Measurements from ENCODE around the gene CRTC1.

CRTC1 gene, protein sequence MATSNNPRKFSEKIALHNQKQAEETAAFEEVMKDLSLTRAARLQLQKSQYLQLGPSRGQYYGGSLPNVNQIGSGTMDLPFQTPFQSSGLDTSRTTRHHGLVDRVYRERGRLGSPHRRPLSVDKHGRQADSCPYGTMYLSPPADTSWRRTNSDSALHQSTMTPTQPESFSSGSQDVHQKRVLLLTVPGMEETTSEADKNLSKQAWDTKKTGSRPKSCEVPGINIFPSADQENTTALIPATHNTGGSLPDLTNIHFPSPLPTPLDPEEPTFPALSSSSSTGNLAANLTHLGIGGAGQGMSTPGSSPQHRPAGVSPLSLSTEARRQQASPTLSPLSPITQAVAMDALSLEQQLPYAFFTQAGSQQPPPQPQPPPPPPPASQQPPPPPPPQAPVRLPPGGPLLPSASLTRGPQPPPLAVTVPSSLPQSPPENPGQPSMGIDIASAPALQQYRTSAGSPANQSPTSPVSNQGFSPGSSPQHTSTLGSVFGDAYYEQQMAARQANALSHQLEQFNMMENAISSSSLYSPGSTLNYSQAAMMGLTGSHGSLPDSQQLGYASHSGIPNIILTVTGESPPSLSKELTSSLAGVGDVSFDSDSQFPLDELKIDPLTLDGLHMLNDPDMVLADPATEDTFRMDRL

DNA sequence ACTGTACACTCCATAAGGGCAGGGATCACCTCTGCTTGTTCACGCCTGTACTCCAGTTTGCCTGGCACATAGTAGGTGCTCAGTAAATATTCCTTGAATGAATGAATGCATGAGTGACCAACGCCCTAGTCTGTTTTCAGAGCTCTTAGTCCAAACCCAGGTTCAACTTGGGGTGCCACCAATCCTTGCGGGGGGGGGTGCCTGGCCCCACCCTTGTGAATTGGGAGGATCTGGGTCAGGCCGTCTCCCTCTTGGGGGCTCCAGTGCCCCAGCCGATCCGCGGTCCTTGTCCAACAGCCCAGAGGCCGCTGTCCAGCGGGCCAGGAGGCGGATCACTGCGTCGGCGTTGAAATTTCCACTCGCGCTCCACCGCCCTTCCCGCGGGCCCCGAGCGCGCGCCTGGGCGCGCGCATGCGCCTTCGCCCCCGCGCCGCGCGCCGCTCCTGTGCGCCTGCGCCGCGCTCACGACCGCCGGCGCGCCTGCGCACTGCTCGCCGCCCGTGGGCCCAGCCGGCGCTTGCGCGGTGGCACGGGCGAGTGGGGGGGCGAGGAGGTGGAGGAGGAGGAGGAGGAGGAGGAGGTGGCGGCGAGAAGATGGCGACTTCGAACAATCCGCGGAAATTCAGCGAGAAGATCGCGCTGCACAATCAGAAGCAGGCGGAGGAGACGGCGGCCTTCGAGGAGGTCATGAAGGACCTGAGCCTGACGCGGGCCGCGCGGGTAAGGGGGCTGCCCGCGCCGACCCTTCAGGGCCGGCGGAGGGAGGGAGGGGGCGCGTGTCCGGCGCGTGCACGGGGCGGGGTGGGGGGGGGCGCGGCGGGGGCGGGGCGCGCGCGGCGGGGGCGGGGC lies at the start of gene CRTC1:
CRTC1 (plus strand) TSS at position 572 of the 849 bp plus-strand sequence; CDS start at position 595, 23 bp downstream.
- ChIA-PET POLR2A (ENCODE audit: low non-redundant PET) (no interaction called here), CTCF (interaction anchor here (0.6 kb wide), 2 partner anchors 254 to 465 kb away, joined by 3 to 4 read pairs; no protein-coding TSS in a partner anchor)
- H3K27ac ChIP-seq = peak within 1 kb of the TSS; percentile 83
- peak; percentile 98 for DNase-seq (ENCODE audit: low spot score)
- TF ChIP-seq, protein P1, sequence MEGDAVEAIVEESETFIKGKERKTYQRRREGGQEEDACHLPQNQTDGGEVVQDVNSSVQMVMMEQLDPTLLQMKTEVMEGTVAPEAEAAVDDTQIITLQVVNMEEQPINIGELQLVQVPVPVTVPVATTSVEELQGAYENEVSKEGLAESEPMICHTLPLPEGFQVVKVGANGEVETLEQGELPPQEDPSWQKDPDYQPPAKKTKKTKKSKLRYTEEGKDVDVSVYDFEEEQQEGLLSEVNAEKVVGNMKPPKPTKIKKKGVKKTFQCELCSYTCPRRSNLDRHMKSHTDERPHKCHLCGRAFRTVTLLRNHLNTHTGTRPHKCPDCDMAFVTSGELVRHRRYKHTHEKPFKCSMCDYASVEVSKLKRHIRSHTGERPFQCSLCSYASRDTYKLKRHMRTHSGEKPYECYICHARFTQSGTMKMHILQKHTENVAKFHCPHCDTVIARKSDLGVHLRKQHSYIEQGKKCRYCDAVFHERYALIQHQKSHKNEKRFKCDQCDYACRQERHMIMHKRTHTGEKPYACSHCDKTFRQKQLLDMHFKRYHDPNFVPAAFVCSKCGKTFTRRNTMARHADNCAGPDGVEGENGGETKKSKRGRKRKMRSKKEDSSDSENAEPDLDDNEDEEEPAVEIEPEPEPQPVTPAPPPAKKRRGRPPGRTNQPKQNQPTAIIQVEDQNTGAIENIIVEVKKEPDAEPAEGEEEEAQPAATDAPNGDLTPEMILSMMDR (conservative IDR thresholded peaks at IDR 0.05; ENCODE audit: low read depth) = no peak

DNA sequence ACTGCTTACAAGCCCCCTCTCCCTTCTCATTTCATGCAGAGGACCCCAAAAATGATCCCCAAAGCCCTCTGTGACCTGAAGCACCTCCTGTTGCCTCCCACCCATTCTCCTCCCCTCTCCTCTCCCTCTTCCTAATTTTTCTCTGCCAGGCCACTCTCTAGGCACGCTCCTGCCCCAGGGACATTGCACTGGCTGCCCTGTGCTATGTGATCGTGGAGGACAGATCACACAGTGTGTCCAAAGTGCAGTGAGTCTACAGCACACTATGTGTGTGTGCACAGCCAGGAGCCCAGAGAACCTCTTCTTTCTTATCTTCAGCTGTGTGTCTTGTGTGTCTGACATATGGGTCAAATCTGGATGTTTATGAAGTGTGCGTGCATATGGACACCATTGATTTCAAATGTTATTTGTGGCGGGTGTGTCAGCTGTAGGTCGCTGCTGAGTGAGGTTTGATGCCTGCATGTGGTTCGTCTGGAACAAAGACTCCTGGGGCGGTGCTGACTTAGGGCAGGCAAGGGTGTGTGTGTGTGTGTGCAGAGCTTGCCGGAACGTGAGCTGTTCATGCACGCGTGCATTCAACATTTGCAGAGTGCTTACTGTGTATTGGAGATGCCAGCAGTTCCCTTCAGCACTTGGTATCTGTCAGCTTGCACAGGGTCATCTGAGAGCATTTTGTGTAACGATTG lies 48.7 kb upstream of the CRTC1 start:
- TF ChIP-seq, protein P1 (conservative IDR thresholded peaks at IDR 0.05; ENCODE audit: low read depth) = no peak
- H3K27ac ChIP-seq = peak overlapping the region; percentile 84
- no peak for DNase-seq (ENCODE audit: low spot score)
- ChIA-PET POLR2A (ENCODE audit: low non-redundant PET) (interaction anchor here (0.6 kb wide), 1 partner anchor 103 kb away, joined by 4 read pairs; no protein-coding TSS in a partner anchor), CTCF (interaction anchor here (0.6 to 0.8 kb wide), 3 partner anchors 9 to 209 kb away, joined by 3 read pairs; no protein-coding TSS in a partner anchor)

DNA sequence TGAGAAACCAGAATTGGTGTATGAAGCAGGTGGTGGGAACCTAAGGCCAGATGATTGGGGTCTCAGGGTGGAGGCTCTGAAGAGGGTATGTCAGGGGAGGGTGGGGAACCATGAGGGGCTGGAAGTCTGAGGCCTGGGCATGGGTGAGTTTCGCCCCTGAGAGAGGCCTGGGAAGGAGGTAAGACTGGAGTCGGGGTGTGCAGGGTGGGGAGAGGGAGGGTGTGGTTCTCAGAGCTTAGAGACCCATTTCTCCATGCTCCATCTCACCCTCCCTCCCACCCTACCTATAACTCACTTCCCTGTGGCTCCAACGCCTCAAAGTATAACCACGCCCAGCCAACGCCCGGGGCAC lies 47.7 kb upstream of the CRTC1 start:
- ChIA-PET POLR2A (ENCODE audit: low non-redundant PET) (no interaction called here), CTCF (interaction anchor here (0.6 kb wide), 1 partner anchor 186 kb away, joined by 3 read pairs; no protein-coding TSS in a partner anchor)
- H3K27ac ChIP-seq = peak overlapping the region; percentile 84
- TF ChIP-seq, protein P1 (conservative IDR thresholded peaks at IDR 0.05; ENCODE audit: low read depth) = no peak
- no peak for DNase-seq (ENCODE audit: low spot score)

DNA sequence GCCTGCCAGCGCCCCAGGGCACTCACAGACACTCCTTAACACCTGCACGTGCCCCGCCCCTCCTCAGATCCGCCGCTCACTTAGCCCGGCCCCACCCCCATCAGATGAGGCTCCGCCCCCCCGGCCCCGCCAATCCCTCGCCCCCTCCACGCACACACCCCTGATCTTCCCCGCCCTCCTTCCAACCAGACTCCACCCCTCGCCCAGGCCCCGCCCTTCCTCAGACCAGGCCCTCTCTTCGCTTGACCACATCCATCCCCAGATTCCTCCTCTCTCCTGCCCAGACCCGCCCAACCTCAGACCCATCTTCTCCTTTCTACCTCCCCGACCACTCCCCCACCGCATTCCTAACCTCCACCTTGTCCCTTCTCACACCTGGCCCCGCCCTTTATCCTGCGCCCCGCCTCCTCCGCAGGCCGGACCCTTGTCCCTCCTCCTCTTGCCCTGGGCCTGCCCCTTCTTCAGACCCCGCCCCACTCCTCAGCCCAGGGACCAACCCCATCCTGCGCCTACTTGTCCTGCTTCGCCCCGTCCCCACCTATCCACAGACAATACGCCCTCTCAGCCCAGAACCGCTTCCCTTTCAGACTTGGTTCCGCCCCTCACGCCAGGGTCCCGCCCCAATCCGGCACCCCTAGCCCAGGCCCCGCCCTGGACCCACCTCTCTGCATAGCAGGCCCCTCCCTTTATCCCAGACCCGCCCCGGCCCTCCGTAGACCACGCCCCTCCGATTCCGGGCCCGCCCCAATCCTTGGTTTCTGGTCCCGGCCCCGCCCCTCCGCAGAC lies 47.1 kb upstream of the CRTC1 start:
- H3K27ac ChIP-seq = peak overlapping the region; percentile 84
- CTCF ChIA-PET = interaction anchor here (0.6 kb wide), 1 partner anchor 186 kb away, joined by 3 read pairs; no protein-coding TSS in a partner anchor
- POLR2A ChIA-PET (ENCODE audit: low non-redundant PET) = no interaction called here

DNA sequence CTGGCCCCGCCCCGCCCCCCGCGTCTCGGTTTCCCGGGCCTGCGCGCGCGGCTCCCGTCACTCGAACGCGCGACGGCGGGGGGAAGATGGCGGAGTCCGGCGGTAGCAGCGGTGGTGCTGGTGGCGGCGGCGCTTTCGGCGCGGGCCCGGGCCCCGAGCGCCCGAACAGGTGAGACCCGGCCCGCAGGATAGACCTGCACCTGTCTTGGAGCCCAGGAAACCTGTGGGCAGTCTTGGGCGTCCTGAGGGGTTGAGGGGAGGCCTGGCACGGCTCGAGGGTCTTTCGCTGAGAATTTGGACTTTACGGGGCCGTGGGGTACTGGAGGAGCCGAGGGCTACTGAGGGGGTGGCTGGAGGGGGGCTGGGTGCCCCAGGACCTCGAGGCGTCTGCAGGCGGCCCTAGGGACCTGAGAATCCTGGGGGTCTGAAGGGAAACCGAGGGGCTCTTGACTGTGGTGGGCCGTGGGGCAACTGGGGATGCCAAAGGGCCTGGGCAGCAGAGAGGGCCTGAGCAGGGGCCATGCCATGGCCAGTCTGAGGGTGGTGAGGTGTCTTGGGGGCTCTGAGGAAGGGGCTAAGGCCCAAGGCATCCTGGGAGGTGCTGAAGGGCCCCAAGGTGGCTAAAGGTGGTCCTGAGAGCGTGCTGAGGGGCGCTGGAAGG lies 46.4 kb upstream of the CRTC1 start, which contains the start of gene KLHL26:
KLHL26 (plus strand) TSS at position 60 of the 661 bp plus-strand sequence; CDS start at position 87, 27 bp downstream.
- peak within 1 kb of the TSS; percentile 84 for H3K27ac ChIP-seq
- no peak for DNase-seq (ENCODE audit: low spot score)
- TF ChIP-seq, protein P1 (conservative IDR thresholded peaks at IDR 0.05; ENCODE audit: low read depth) = no peak
- CTCF ChIA-PET = no interaction called here
- POLR2A ChIA-PET (ENCODE audit: low non-redundant PET) = no interaction called here

More for the DNA sequence above, 47.1 kb upstream of the CRTC1 start:
- TF ChIP-seq, protein P1 (conservative IDR thresholded peaks at IDR 0.05; ENCODE audit: low read depth) = no peak
- peak; percentile 99 for DNase-seq (ENCODE audit: low spot score)
